Measurements from ENCODE around the gene LIG1.

DNA sequence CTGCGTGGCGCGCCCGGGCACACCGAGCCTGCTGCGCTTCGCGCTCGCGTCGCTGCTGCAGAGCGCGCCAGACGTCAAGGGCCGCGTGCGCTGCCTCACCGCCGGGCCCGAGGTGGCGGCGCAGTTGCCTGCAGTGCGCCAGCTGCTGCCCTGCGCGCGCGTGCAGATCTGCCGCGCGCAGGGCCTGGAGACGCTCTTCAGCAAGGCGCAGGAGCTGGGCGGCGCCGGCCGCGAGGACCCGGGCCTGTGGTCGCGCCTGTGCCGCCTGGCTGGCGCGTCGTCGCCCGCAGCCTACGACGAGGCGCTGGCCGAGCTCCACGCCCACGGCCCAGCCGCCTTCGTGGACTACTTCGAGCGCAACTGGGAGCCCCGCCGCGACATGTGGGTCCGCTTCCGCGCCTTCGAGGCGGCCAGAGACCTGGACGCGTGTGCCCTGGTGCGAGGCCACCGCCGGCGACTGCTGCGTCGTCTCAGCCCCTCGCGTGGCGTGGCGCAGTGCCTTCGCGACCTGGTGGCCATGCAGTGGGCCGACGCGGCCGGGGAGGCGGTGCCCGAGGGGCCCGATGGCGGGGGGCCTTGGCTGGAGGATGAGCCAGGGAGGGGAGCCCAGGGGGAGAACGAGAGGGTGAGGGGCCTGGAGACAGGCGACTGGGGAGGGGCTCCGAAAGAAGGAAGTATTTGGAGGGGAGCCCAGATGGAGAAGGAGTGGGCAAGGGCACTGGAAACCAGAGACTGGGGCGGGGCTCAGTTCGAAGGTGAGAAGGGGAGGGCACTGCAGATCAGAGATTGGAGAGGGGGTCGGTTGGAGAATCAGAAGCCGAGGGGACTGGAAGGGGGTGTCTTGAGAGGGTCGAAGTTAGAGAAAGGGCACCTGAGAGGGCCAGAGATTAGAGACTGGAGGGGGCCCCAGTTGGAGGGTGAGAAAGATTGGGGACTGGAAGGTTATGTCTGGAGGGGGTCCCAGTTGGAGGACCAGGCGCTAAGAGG lies 25.0 kb upstream of the LIG1 start:
- TF ChIP-seq CTCF (IDR thresholded peaks at IDR 0.05; ENCODE audit: poor library complexity), result no peak
- no peak for TF ChIP-seq EZH2phosphoT487 (IDR thresholded peaks at IDR 0.05; ENCODE audit: low read depth, severe bottlenecking, unreplicated experiment)
- TF ChIP-seq EZH2 (IDR thresholded peaks at IDR 0.05; ENCODE audit: borderline replicate concordance), result no peak

Data from hepatocyte (in vitro differentiated cells).